ENCODE results near the gene PLD4. TPM values are rescaled to one million over a fixed set of nuclear protein-coding genes. Genes with fewer than 3 reads are reported as not detected.

Gene PLD4
- total and polyA plus RNA-seq, 2 of the 8 experiments (the other 6 are each of a cell fraction or from before 2014, with no cell fraction given) = 0.05 TPM; not detected in 1

- TF ChIP-seq EP300 (IDR thresholded peaks at IDR 0.05; ENCODE audit: borderline replicate concordance in 1 of 2, low read depth in 2 of 2, low read length in 2 of 2) (no peak), EZH2 (IDR thresholded peaks at IDR 0.05; ENCODE audit: low read depth, low read length, severe bottlenecking) (no peak), KDM1A (IDR thresholded peaks at IDR 0.05; ENCODE audit: borderline replicate concordance, low read length) (no peak), RBBP5 (IDR thresholded peaks at IDR 0.05; ENCODE audit: borderline replicate concordance, low read depth, low read length) (no peak)
- TF ChIP-seq, protein P1, sequence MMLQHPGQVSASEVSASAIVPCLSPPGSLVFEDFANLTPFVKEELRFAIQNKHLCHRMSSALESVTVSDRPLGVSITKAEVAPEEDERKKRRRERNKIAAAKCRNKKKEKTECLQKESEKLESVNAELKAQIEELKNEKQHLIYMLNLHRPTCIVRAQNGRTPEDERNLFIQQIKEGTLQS (IDR thresholded peaks at IDR 0.05; ENCODE audit: insufficient read depth, low read depth, low read length) = no peak
Measured at GRCh38 chr14:104980611-104981531, 56.2 kb downstream of the PLD4 start (continued).

Data from H1 (cell line).